Mesenchymal stem cell (in vitro differentiated cells and primary cell): ENCODE data around the gene CYP20A1.

ENCODE experiments used
- DNase-seq: peaks from one replicate; pipeline ENCODE4 v3.0.0-alpha.2; 2013
- H2AFZ ChIP-seq: one replicate; pipeline ENCODE4 v1.6.1; 2013; ENCODE audit warnings: low read depth, mild to moderate bottlenecking, control low read depth, inconsistent platforms, low read length, moderate library complexity
- H2AK5ac ChIP-seq: 2 replicates; pipeline ENCODE4 v1.6.1; 2013; ENCODE audit warnings: low read length, moderate library complexity, mild to moderate bottlenecking, inconsistent platforms; ENCODE audit not compliant: severe bottlenecking
- H2BK120ac ChIP-seq: one replicate; pipeline ENCODE4 v1.6.1; 2013; ENCODE audit warnings: low read depth, mild to moderate bottlenecking, inconsistent platforms, low read length, moderate library complexity
- H2BK12ac ChIP-seq, 2 experiments: one replicate each; pipeline ENCODE4 v1.6.1; 2013; ENCODE audit warnings: inconsistent platforms in 2 of 2, low read length in 2 of 2, mild to moderate bottlenecking in 2 of 2, moderate library complexity in 2 of 2, control low read depth in 1 of 2
- H2BK15ac ChIP-seq: one replicate; pipeline ENCODE4 v1.6.1; 2013; ENCODE audit warnings: mild to moderate bottlenecking, low read depth, inconsistent platforms; ENCODE audit not compliant: poor library complexity, severe bottlenecking
- H2BK5ac ChIP-seq: 2 replicates; pipeline ENCODE4 v1.6.1; 2013; ENCODE audit warnings: low read depth, mild to moderate bottlenecking, low read length, control low read depth, inconsistent platforms; ENCODE audit not compliant: poor library complexity, severe bottlenecking
- H3K14ac ChIP-seq, 2 experiments: one replicate each; pipeline ENCODE4 v1.6.1; 2013; ENCODE audit warnings: inconsistent platforms in 2 of 2, low read length in 2 of 2, control low read depth in 1 of 2, mild to moderate bottlenecking in 1 of 2, moderate library complexity in 1 of 2
- H3K18ac ChIP-seq, 2 experiments: one replicate each; pipeline ENCODE4 v1.6.1; 2013; ENCODE audit warnings: inconsistent platforms in 2 of 2, low read length in 2 of 2, control low read depth in 1 of 2, low read depth in 1 of 2, mild to moderate bottlenecking in 1 of 2
- H3K23ac ChIP-seq, 2 experiments: one replicate each; pipeline ENCODE4 v1.6.1; 2013; ENCODE audit warnings: inconsistent platforms in 2 of 2, low read length in 2 of 2, mild to moderate bottlenecking in 2 of 2, moderate library complexity in 2 of 2, control low read depth in 1 of 2
- H3K27ac ChIP-seq: 2 replicates; pipeline ENCODE4 v1.5.1; 2013; ENCODE audit warnings: mild to moderate bottlenecking, moderate library complexity, low read length, control low read depth, inconsistent platforms; ENCODE audit not compliant: poor library complexity, severe bottlenecking
- H3K27me3 ChIP-seq, 2 experiments: 2 replicates each; pipeline versions ENCODE4 v1.6.1 to v1.7.0; 2013; ENCODE audit warnings: low read length in 2 of 2, mild to moderate bottlenecking in 2 of 2, moderate library complexity in 2 of 2, control low read depth in 1 of 2, inconsistent platforms in 1 of 2; ENCODE audit not compliant: control insufficient read depth in 1 of 2, insufficient read depth in 1 of 2
- H3K36me3 ChIP-seq, 2 experiments: 2 replicates each; pipeline versions ENCODE4 v1.6.1 to v1.7.0; 2013; ENCODE audit warnings: low read length in 2 of 2, control low read depth in 1 of 2, inconsistent platforms in 1 of 2, low read depth in 1 of 2, mild to moderate bottlenecking in 1 of 2; ENCODE audit not compliant: insufficient read depth in 2 of 2, control insufficient read depth in 1 of 2
- H3K4ac ChIP-seq, 2 experiments: one replicate each; pipeline ENCODE4 v1.6.1; 2013; ENCODE audit warnings: inconsistent platforms in 2 of 2, low read length in 2 of 2, mild to moderate bottlenecking in 2 of 2, moderate library complexity in 2 of 2, control low read depth in 1 of 2, low read depth in 1 of 2
- H3K4me1 ChIP-seq: 2 replicates; pipeline ENCODE4 v1.6.1; 2013; ENCODE audit warnings: low read depth, low read length, control low read depth; ENCODE audit not compliant: control insufficient read depth, insufficient read depth
- H3K4me2 ChIP-seq: 2 replicates; pipeline ENCODE4 v1.6.1; 2013; ENCODE audit warnings: low read length, mild to moderate bottlenecking, inconsistent platforms; ENCODE audit not compliant: poor library complexity, severe bottlenecking
- H3K4me3 ChIP-seq, 2 experiments: 2 replicates each; pipeline versions ENCODE4 v1.5.1 to v1.7.0; 2013; ENCODE audit warnings: low read length in 2 of 2, mild to moderate bottlenecking in 2 of 2, control low read depth in 1 of 2, low read depth in 1 of 2; ENCODE audit not compliant: insufficient read depth in 1 of 2
- H3K79me1 ChIP-seq: replicated peaks from 2 replicates; pipeline ENCODE4 v1.6.1; 2013; ENCODE audit warnings: mild to moderate bottlenecking, control low read depth, low read length, inconsistent platforms; ENCODE audit not compliant: poor library complexity, severe bottlenecking
- H3K9ac ChIP-seq: 2 replicates; pipeline ENCODE4 v1.7.0; 2013; ENCODE audit warnings: mild to moderate bottlenecking, low read length, moderate library complexity
- H3K9me3 ChIP-seq: 2 replicates; pipeline ENCODE4 v1.7.0; 2013; ENCODE audit warnings: mild to moderate bottlenecking, low read length; ENCODE audit not compliant: control insufficient read depth
- H4K8ac ChIP-seq: one replicate; pipeline ENCODE4 v1.6.1; 2013; ENCODE audit warnings: inconsistent platforms, mild to moderate bottlenecking, low read length, moderate library complexity
- H4K91ac ChIP-seq: one replicate; pipeline ENCODE4 v1.6.1; 2013; ENCODE audit warnings: mild to moderate bottlenecking, low read length, inconsistent platforms
- WGBS: methylation state at CpG from one replicate; pipeline ENCODE4 v1.1.7; 2013; ENCODE audit warnings: mixed read lengths; 5-methylcytosine and 5-hydroxymethylcytosine counted together

Gene CYP20A1

GRCh38 chr2:203310688-203311436 is 72.0 kb downstream of the CYP20A1 start:
- Histone ChIP-seq H3K27me3 (no peaks in the 10 kb centered on the region), H3K36me3 (peaks cover 3 to 4% of the 10 kb centered on the region in 2 experiments), H4K91ac (no peak overlapping the region), H3K4me2 (no peak overlapping the region), H2AK5ac (no peak overlapping the region), H3K9me3 (no peaks in the 10 kb centered on the region), H3K14ac (no peak overlapping the region), H4K8ac (no peak overlapping the region), H3K27ac (no peak overlapping the region), H2BK120ac (no peak overlapping the region), H3K79me1 (no peaks in the 10 kb centered on the region), H3K18ac (no peak overlapping the region), H2BK15ac (no peak overlapping the region), H3K4ac (no peak overlapping the region), H3K4me1 (no peaks in the 10 kb centered on the region), H2BK12ac (no peak overlapping the region), H3K23ac (no peak overlapping the region), H3K9ac (no peak overlapping the region), H3K4me3 (no peak overlapping the region), H2BK5ac (no peak overlapping the region), H2AFZ (no peak overlapping the region)
- DNase-seq: no peak
- 90% methylated on average over 2 of the region's 3 CpGs for WGBS

- no peaks in the 10 kb centered on the region for H3K36me3 ChIP-seq
- H3K18ac ChIP-seq: no peak overlapping the region
- H2AK5ac ChIP-seq: no peak overlapping the region
- no peak overlapping the region for H2BK5ac ChIP-seq
- no peak overlapping the region for H4K91ac ChIP-seq
- no peak overlapping the region for H3K14ac ChIP-seq
- 100% methylated on average over 1 of the region's 1 CpG for WGBS
- H3K9me3 ChIP-seq: no peaks in the 10 kb centered on the region
- H3K79me1 ChIP-seq: no peaks in the 10 kb centered on the region
- H3K9ac ChIP-seq: no peak overlapping the region
- H2BK15ac ChIP-seq: no peak overlapping the region
- no peaks in the 10 kb centered on the region for H3K27me3 ChIP-seq
- no peak overlapping the region for H3K4ac ChIP-seq
- H3K27ac ChIP-seq: no peak overlapping the region
- H2AFZ ChIP-seq: no peak overlapping the region
- no peak overlapping the region for H2BK120ac ChIP-seq
- H3K23ac ChIP-seq: no peak overlapping the region
- no peak overlapping the region for H3K4me2 ChIP-seq
- no peaks in the 10 kb centered on the region for H3K4me1 ChIP-seq
- no peak overlapping the region for H3K4me3 ChIP-seq
- H2BK12ac ChIP-seq: no peak overlapping the region
- H4K8ac ChIP-seq: no peak overlapping the region
- DNase-seq: no peak
These were observed 87.5 kb downstream of the CYP20A1 start for GRCh38 chr2:203326356-203326755.

- Histone ChIP-seq H2BK12ac (no peak overlapping the region), H3K9me3 (no peaks in the 10 kb centered on the region), H3K4me2 (peak overlapping the region; percentile 63), H2BK120ac (no peak overlapping the region), H3K18ac (peak overlapping the region in 1 of 2 experiments; percentile 15), H3K79me1 (no peaks in the 10 kb centered on the region), H2BK15ac (no peak overlapping the region), H3K36me3 (no peaks in the 10 kb centered on the region), H3K27ac (peak overlapping the region; percentile 34), H2BK5ac (no peak overlapping the region), H2AK5ac (no peak overlapping the region), H3K4me1 (no peaks in the 10 kb centered on the region), H3K23ac (no peak overlapping the region), H2AFZ (no peak overlapping the region), H4K91ac (peak overlapping the region; percentile 36), H3K9ac (peak overlapping the region; percentile 91), H4K8ac (peak overlapping the region; percentile 90), H3K27me3 (no peaks in the 10 kb centered on the region), H3K4ac (no peak overlapping the region), H3K4me3 (peak overlapping the region; percentile 60 to 83), H3K14ac (no peak overlapping the region)
- WGBS: 9% methylated on average over 7 of the region's 7 CpGs
- DNase-seq: no peak
These were observed 88.7 kb downstream of the CYP20A1 start for GRCh38 chr2:203327582-203327900.

GRCh38 chr2:203327901-203328759 is 89.3 kb downstream of the CYP20A1 start, which contains the start of gene ABI2:
TSS of gene ABI2 (plus strand) at chr2:203328394. CDS start at chr2:203328515, 121 bp downstream.
- Histone ChIP-seq H4K91ac (peak within 1 kb of the TSS; percentile 61), H3K4me1 (no peaks in the 10 kb centered on the region), H3K79me1 (no peaks in the 10 kb centered on the region), H2AFZ (peak within 1 kb of the TSS; percentile 71), H3K9ac (peak within 1 kb of the TSS; percentile 91), H3K4me3 (peak within 1 kb of the TSS; percentile 83 to 99), H3K27me3 (no peaks in the 10 kb centered on the region), H4K8ac (peak within 1 kb of the TSS; percentile 90), H3K4me2 (peak within 1 kb of the TSS; percentile 79), H2BK15ac (peak within 1 kb of the TSS; percentile 23), H3K4ac (peak within 1 kb of the TSS in 1 of 2 experiments; percentile 95), H2BK12ac (peak within 1 kb of the TSS in 1 of 2 experiments; percentile 25), H3K27ac (peak within 1 kb of the TSS; percentile 87), H3K23ac (peak within 1 kb of the TSS; percentile 79 to 96), H3K9me3 (no peaks in the 10 kb centered on the region), H3K14ac (peak within 1 kb of the TSS; percentile 26 to 95), H3K18ac (peak within 1 kb of the TSS; percentile 92 to 97), H3K36me3 (no peaks in the 10 kb centered on the region), H2BK5ac (peak within 1 kb of the TSS; percentile 95), H2BK120ac (peak within 1 kb of the TSS; percentile 85), H2AK5ac (no peak within 1 kb of the TSS)
- DNase-seq: peak; percentile 84
- 1% methylated on average over 66 of the region's 98 CpGs for WGBS
